ENCODE data around the gene CFAP90.

The CFAP90 gene, protein sequence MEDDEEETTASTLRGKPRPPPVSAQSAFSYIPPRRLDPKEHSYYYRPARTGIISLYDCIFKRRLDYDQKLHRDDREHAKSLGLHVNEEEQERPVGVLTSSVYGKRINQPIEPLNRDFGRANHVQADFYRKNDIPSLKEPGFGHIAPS

DNA sequence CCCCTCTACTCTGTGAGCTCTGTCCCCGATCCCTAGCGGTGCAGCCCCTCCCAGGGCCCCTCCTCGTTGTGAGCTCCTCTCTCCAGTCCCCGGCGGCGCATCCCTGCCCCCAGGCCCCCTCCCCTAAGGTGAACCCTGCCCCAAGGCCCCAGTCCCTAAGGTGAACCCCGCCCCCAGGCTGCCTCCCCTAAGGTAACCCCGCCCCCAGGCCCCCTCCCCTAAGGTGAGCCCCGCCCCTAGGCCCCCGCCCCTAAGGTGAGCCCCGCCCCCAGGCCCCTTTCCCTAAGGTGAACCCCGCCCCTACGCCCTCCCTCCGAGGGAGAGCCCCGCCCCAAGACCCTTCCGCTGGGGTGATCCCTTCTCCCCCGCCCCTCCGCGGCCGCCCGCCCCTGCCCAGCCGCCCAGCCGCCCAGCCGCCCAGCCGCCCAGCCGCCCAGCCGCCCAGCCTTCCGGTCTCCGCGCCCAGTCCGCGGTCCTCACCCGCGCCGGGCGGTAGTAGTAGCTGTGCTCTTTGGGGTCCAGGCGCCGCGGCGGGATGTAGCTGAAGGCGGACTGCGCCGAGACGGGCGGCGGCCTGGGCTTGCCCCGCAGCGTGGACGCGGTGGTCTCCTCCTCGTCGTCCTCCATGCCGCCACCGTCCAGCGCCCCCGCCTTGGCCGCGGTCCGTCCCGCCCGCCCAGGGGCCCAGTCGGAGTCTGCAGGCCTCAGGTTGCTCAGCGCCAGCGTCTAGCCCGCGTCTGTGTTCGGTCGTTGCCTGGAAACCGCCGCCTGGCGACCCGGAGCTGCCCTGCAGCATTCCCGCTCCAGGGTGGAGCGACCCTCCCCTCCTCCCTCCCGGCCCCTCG is at the start of gene CFAP90:
Gene CFAP90 (minus strand): TSS at position 739 of the 845 bp plus-strand sequence. CDS start 112 bp downstream, at position 627.
- TF ChIP-seq, protein P1, sequence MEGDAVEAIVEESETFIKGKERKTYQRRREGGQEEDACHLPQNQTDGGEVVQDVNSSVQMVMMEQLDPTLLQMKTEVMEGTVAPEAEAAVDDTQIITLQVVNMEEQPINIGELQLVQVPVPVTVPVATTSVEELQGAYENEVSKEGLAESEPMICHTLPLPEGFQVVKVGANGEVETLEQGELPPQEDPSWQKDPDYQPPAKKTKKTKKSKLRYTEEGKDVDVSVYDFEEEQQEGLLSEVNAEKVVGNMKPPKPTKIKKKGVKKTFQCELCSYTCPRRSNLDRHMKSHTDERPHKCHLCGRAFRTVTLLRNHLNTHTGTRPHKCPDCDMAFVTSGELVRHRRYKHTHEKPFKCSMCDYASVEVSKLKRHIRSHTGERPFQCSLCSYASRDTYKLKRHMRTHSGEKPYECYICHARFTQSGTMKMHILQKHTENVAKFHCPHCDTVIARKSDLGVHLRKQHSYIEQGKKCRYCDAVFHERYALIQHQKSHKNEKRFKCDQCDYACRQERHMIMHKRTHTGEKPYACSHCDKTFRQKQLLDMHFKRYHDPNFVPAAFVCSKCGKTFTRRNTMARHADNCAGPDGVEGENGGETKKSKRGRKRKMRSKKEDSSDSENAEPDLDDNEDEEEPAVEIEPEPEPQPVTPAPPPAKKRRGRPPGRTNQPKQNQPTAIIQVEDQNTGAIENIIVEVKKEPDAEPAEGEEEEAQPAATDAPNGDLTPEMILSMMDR (IDR thresholded peaks at IDR 0.05; ENCODE audit: low read depth, low read length, missing control alignments), result peak; percentile 73
- Histone ChIP-seq H3K4me3 (ENCODE audit: low read depth, low read length) (peak within 1 kb of the TSS; percentile 55), H3K36me3 (replicated peaks) (no peaks in the 10 kb centered on the region), H3K27me3 (replicated peaks) (peaks cover 5% of the 10 kb centered on the region), H3K27ac (no peak within 1 kb of the TSS)
- in situ Hi-C loops (cut with HindIII; ENCODE audit: low pct_ligation_motif_present, low sequenced_read_pairs), result no loop called here
- DNase-seq, result peak; percentile 52

DNA sequence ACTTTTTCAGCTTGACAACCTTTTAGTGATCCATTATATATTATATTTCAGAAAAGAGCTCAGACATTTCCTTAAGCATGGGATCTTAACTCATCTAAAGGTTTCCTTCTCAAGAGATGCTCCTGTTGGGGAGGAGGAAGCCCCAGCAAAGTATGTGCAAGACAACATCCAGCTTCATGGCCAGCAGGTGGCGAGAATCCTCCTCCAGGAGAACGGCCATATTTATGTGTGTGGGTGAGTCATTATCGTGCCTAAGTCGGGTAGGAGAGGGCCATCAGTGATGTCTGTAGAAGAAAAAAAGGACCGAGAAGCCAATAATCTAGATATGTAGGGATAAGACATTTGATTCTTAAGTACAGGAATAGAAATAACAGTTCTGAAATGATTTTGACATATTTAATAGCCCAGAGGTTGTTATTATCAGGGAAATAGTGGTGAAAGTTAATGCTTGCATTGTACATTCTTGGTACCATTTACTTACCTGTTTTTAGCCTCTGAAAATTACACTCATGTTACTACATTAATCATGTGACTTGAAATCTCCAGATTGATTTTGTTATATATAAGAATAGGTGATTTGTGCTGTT is 46.2 kb upstream of the CFAP90 start:
- Histone ChIP-seq H3K36me3 (replicated peaks) (peaks cover 60% of the 10 kb centered on the region), H3K4me3 (ENCODE audit: low read depth, low read length) (no peak overlapping the region), H3K27ac (no peak overlapping the region), H3K27me3 (replicated peaks) (no peaks in the 10 kb centered on the region)
- in situ Hi-C loops (cut with HindIII; ENCODE audit: low pct_ligation_motif_present, low sequenced_read_pairs), result no loop called here
- peak; percentile 79 for DNase-seq
- TF ChIP-seq, protein P1 (IDR thresholded peaks at IDR 0.05; ENCODE audit: low read depth, low read length, missing control alignments), result peak; percentile 88

DNA sequence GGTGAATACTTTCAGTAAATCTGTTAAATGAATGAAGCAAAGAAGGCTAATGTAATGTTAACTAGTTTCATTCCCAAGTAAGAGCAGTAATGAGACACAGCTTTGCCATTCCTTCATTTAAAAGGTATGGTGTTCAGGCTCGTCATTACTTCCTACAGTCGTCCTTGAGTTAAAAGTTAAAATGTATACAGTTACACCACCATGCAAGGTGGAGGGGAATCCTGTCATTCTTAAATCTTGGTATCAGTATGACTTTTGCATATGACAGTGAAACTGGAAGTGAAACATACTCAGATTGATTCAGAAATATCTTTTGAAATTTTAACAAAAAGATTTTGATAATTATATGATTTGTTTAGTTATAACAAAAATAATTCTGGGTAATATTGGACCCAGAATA is 43.9 kb upstream of the CFAP90 start:
- DNase-seq, result no peak
- Histone ChIP-seq H3K27me3 (replicated peaks) (no peaks in the 10 kb centered on the region), H3K4me3 (ENCODE audit: low read depth, low read length) (no peak overlapping the region), H3K27ac (no peak overlapping the region), H3K36me3 (replicated peaks) (peaks cover 60% of the 10 kb centered on the region)
- in situ Hi-C loops (cut with HindIII; ENCODE audit: low pct_ligation_motif_present, low sequenced_read_pairs), result no loop called here
- TF ChIP-seq, protein P1 (IDR thresholded peaks at IDR 0.05; ENCODE audit: low read depth, low read length, missing control alignments), result no peak

DNA sequence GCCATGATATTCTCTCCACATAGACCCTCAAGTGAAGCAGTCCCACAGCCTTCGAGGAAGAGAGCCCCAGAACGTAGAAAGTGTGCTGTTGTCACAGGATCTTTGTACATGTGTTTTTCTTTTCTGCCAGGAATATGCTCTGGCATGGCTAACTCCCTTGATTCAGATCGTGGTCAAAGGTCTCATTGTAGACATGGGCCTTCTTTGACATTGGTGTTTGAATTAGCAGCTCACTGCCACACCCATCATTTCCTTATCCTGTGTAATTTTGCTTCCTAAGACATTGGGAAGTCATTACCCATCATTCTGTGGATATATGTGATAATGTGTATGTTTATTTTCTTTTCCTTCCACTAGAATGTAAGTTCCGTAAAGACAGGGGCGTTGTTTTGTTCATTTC is 43.5 kb upstream of the CFAP90 start:
- in situ Hi-C loops (cut with HindIII; ENCODE audit: low pct_ligation_motif_present, low sequenced_read_pairs), result no loop called here
- no peaks in the 10 kb centered on the region for H3K27me3 ChIP-seq (replicated peaks)
- no peak overlapping the region for H3K27ac ChIP-seq
- H3K36me3 ChIP-seq (replicated peaks), result peaks cover 60% of the 10 kb centered on the region
- H3K4me3 ChIP-seq (ENCODE audit: low read depth, low read length), result no peak overlapping the region
- no peak for DNase-seq
- TF ChIP-seq, protein P1 (IDR thresholded peaks at IDR 0.05; ENCODE audit: low read depth, low read length, missing control alignments), result no peak

DNA sequence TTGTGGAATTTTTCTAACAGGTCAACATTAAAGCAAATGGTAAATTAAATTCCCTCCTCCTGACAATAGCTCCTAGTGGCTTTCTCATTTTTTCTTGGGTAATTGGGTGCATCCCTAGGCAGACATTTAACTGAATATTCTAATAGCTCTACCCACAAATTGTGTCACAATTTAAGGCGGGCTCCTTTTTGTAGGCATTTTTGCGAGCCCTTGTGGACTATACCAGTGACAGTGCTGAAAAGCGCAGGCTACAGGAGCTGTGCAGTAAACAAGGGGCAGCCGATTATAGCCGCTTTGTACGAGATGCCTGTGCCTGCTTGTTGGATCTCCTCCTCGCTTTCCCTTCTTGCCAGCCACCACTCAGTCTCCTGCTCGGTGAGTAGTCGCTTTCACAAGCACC is 38.0 kb upstream of the CFAP90 start:
- peaks cover 30% of the 10 kb centered on the region for H3K36me3 ChIP-seq (replicated peaks)
- no peak for DNase-seq
- H3K27ac ChIP-seq, result no peak overlapping the region
- H3K27me3 ChIP-seq (replicated peaks), result no peaks in the 10 kb centered on the region
- in situ Hi-C loops (cut with HindIII; ENCODE audit: low pct_ligation_motif_present, low sequenced_read_pairs), result no loop called here
- TF ChIP-seq, protein P1 (IDR thresholded peaks at IDR 0.05; ENCODE audit: low read depth, low read length, missing control alignments), result no peak
- H3K4me3 ChIP-seq (ENCODE audit: low read depth, low read length), result no peak overlapping the region

Data from brain microvascular endothelial cell (primary cell).